A549 (cell line): ENCODE measurements around the gene DLGAP1. TPM values are rescaled to one million over a fixed set of nuclear protein-coding genes. Genes with fewer than 3 reads are reported as not detected.

Source experiments
- ATAC-seq, 2 experiments: fragments of 200-7000 bp in 1 of 2; fragments of >200 bp in 1 of 2; cut with Nextera tagmentation in 1 of 2; cut with Tn5 transposase in 1 of 2; 3 replicates each; pipeline versions ENCODE4 v1.8.0 to v1.9.1; 2018 to 2020; ENCODE audit warnings: mild to moderate bottlenecking in 1 of 2, moderate library complexity in 1 of 2
- CTCF ChIA-PET: fragments of 300-600 bp; sonication (Branson Sonifier 250); formaldehyde crosslinking; extraction: SDS; loops from one replicate; lab custom pipeline; 2021; ENCODE audit warnings: antibody characterized with exemption, inconsistent platforms; lab: Yijun Ruan, JAX
- POLR2A ChIA-PET: fragments of 350-600 bp; formaldehyde crosslinking; extraction: SDS; loops from one replicate; lab custom pipeline; 2021; ENCODE audit warnings: antibody characterized with exemption, inconsistent platforms; lab: Yijun Ruan, JAX
- DNase-seq, 2 experiments: peaks; one replicate each; pipeline versions ENCODE4 v3.0.0 to v3.0.0-alpha.2; 2011 to 2016; ENCODE audit warnings: low read depth in 1 of 2, low spot score in 1 of 2
- FAIRE-seq: peaks from 2 replicates; lab custom pipeline; 2011; peaks lifted over from hg19 to GRCh38; lab: Jason Lieb, UNC
- H3K27ac ChIP-seq, 2 experiments: fragments of >200 bp; sonication (Bioruptor Twin); formaldehyde crosslinking; 3 replicates each; pipeline ENCODE4 v1.5.1; 2016 to 2017
- H3K4me1 ChIP-seq: fragments of >200 bp; sonication (Bioruptor Twin); formaldehyde crosslinking; 3 replicates; pipeline ENCODE4 v1.6.1; 2016
- H3K4me2 ChIP-seq: fragments of >200 bp; sonication (Bioruptor Twin); formaldehyde crosslinking; 3 replicates; pipeline ENCODE4 v1.6.1; 2016
- H3K4me3 ChIP-seq: fragments of >200 bp; sonication (Bioruptor Twin); formaldehyde crosslinking; 3 replicates; pipeline ENCODE4 v1.5.1; 2016
- H3K9me3 ChIP-seq: fragments of >200 bp; sonication (Bioruptor Twin); formaldehyde crosslinking; 3 replicates; pipeline ENCODE4 v1.6.1; 2016
- ATOH8 ChIP-seq: fragments of 250-450 bp; sonication (Bioruptor Pico); IDR thresholded peaks from 2 replicates; pipeline ENCODE4 v1.5.0; 2020; ENCODE audit warnings: low read depth, mild to moderate bottlenecking, moderate library complexity
- BHLHE40 ChIP-seq: IDR thresholded peaks from 2 replicates; pipeline ENCODE4 v1.6.1; 2012; ENCODE audit warnings: low read depth, low read length, inconsistent platforms
- CBX2 ChIP-seq: fragments of 200-600 bp; sonication (generic); IDR thresholded peaks from 2 replicates; pipeline ENCODE4 v1.6.1; 2016; ENCODE audit warnings: low read depth, mild to moderate bottlenecking, borderline replicate concordance
- E2F6 ChIP-seq: IDR thresholded peaks from 2 replicates; pipeline ENCODE4 v1.6.1; 2012; ENCODE audit warnings: low read depth, borderline replicate concordance
- EHF ChIP-seq: fragments of 250-450 bp; sonication (Bioruptor Pico); IDR thresholded peaks from 2 replicates; pipeline ENCODE4 v1.5.0; 2020; ENCODE audit warnings: mild to moderate bottlenecking
- EP300 ChIP-seq, 2 experiments: fragments of >200 bp; sonication (Bioruptor Twin); formaldehyde crosslinking; IDR thresholded peaks; 2 replicates in 1 of 2; 3 replicates in 1 of 2; pipeline ENCODE4 v1.6.1; 2016 to 2017
- ESRRA ChIP-seq: fragments of 150-350 bp; IDR thresholded peaks from 2 replicates; pipeline ENCODE4 v1.6.1; 2014; ENCODE audit warnings: mild to moderate bottlenecking, low read length, borderline replicate concordance
- FOXS1 ChIP-seq: fragments of 250-450 bp; sonication (Bioruptor Pico); IDR thresholded peaks from 2 replicates; pipeline ENCODE4 v1.5.0; 2020; ENCODE audit warnings: mild to moderate bottlenecking, moderate library complexity
- HOXA7 ChIP-seq: fragments of 250-450 bp; sonication (Bioruptor Pico); IDR thresholded peaks from 2 replicates; pipeline ENCODE4 v1.5.0; 2020; ENCODE audit warnings: mild to moderate bottlenecking, moderate library complexity
- HOXB13 ChIP-seq: fragments of 250-450 bp; sonication (Bioruptor Pico); IDR thresholded peaks from 2 replicates; pipeline ENCODE4 v1.5.0; 2020; ENCODE audit warnings: low read depth, mild to moderate bottlenecking, moderate library complexity
- KDM5A ChIP-seq: fragments of 200-600 bp; sonication (generic); IDR thresholded peaks from 2 replicates; pipeline ENCODE4 v1.6.1; 2016; ENCODE audit warnings: antibody characterized with exemption, mild to moderate bottlenecking
- MYC ChIP-seq: IDR thresholded peaks from 2 replicates; pipeline ENCODE4 v1.6.1; 2012; ENCODE audit warnings: mild to moderate bottlenecking, inconsistent platforms, low read length, improper control_type of control experiment, borderline replicate concordance
- NFE2L2 ChIP-seq: fragments of 150-350 bp; conservative IDR thresholded peaks from 2 replicates; pipeline ENCODE4 v1.6.1; 2014; ENCODE audit warnings: low read length
- NPAS2 ChIP-seq: fragments of 250-450 bp; sonication (Bioruptor Pico); IDR thresholded peaks from 2 replicates; pipeline ENCODE4 v1.8.0; 2022; ENCODE audit warnings: mild to moderate bottlenecking, moderate library complexity, borderline replicate concordance
- PHF8 ChIP-seq: fragments of 200-600 bp; sonication (generic); IDR thresholded peaks from 2 replicates; pipeline ENCODE4 v1.6.1; 2016; ENCODE audit warnings: low read depth, mild to moderate bottlenecking, antibody characterized with exemption, moderate library complexity, borderline replicate concordance
- RAD21 ChIP-seq, 2 experiments: fragments of >200 bp in 1 of 2; sonication (Bioruptor Twin) in 1 of 2; formaldehyde crosslinking in 1 of 2; IDR thresholded peaks in 1 of 2; conservative IDR thresholded peaks in 1 of 2; 2 replicates in 1 of 2; 3 replicates in 1 of 2; pipeline ENCODE4 v1.6.1; 2012 to 2018; ENCODE audit warnings: inconsistent platforms in 1 of 2
- RARB ChIP-seq: fragments of 250-450 bp; sonication (Bioruptor Pico); IDR thresholded peaks from 2 replicates; pipeline ENCODE4 v1.8.0; 2021; ENCODE audit warnings: mild to moderate bottlenecking, moderate library complexity
- RNF2 ChIP-seq: fragments of 200-600 bp; sonication (generic); IDR thresholded peaks from 2 replicates; pipeline ENCODE4 v1.6.1; 2016; ENCODE audit warnings: low read depth, mild to moderate bottlenecking, antibody characterized with exemption, moderate library complexity, borderline replicate concordance
- SMC3 ChIP-seq: fragments of >200 bp; sonication (Bioruptor Twin); formaldehyde crosslinking; IDR thresholded peaks from 3 replicates; pipeline ENCODE4 v1.6.1; 2018; ENCODE audit warnings: inconsistent platforms
- SREBF2 ChIP-seq: fragments of 450-650 bp; IDR thresholded peaks from 2 replicates; pipeline ENCODE4 v1.6.1; 2014; ENCODE audit warnings: mild to moderate bottlenecking, moderate library complexity
- ZC3H11A ChIP-seq: fragments of 450-650 bp; IDR thresholded peaks from 2 replicates; pipeline ENCODE4 v1.6.1; 2014; ENCODE audit warnings: antibody characterized with exemption, mild to moderate bottlenecking
- ZFP36 ChIP-seq: fragments of 450-650 bp; IDR thresholded peaks from 2 replicates; pipeline ENCODE4 v1.6.1; 2014; ENCODE audit warnings: borderline replicate concordance; ENCODE audit not compliant: partially characterized antibody
- WGBS: methylation state at CpG from one replicate; pipeline ENCODE4 v1.1.6; 2017; ENCODE audit errors: missing lambda C conversion rate; 5-methylcytosine and 5-hydroxymethylcytosine counted together
- polyA plus RNA-seq, 4 experiments: library from polyadenylated mRNA; depleted of rRNA in 3 of 4; stranded (reverse); fragments of >200 nt; fragmentation: RNase III in 1 of 4; extraction: RNeasy Plus Mini Kit Qiagen cat#74134 plus additional on column Dnase treatment in 1 of 4; gene quantifications; 2 replicates in 3 of 4; 3 replicates in 1 of 4; pipeline ENCODE4 v1.2.3, GENCODE V29; 2011 to 2017
- TF ChIP-seq, protein P1 (sequence below): fragments of 450-650 bp; IDR thresholded peaks from 2 replicates; pipeline ENCODE4 v1.6.1; 2014; ENCODE audit warnings: antibody characterized with exemption
- TF ChIP-seq, protein P2 (sequence below): fragments of >200 bp; sonication (Bioruptor Twin); formaldehyde crosslinking; IDR thresholded peaks from 3 replicates; pipeline ENCODE4 v1.6.1; 2016
- TF ChIP-seq, protein P3 (sequence below): IDR thresholded peaks from 2 replicates; pipeline ENCODE4 v1.6.1; 2012
- TF ChIP-seq, protein P4 (sequence below): IDR thresholded peaks from 2 replicates; pipeline ENCODE4 v1.6.1; 2012
- TF ChIP-seq, protein P5 (sequence below): fragments of 150-350 bp; IDR thresholded peaks from 2 replicates; pipeline ENCODE4 v1.6.1; 2014; ENCODE audit warnings: low read depth, mild to moderate bottlenecking, low read length

Gene DLGAP1
- polyA plus RNA-seq, 2 of the 4 experiments (the other 2 are of a cell fraction): 0.04 to 0.12 TPM

GRCh38 chr18:4267641-4268040 is 187.5 kb downstream of the DLGAP1 start:
- no peaks in the 10 kb centered on the region for H3K9me3 ChIP-seq
- no peak overlapping the region for H3K27ac ChIP-seq
- DNase-seq: no peak
- no peak for ATAC-seq
- POLR2A ChIA-PET: no interaction called here
- CTCF ChIA-PET: no interaction called here
- WGBS: 3% methylated on average over 5 of the region's 5 CpGs
- no peak for TF ChIP-seq CBX2
- TF ChIP-seq, protein P1, sequence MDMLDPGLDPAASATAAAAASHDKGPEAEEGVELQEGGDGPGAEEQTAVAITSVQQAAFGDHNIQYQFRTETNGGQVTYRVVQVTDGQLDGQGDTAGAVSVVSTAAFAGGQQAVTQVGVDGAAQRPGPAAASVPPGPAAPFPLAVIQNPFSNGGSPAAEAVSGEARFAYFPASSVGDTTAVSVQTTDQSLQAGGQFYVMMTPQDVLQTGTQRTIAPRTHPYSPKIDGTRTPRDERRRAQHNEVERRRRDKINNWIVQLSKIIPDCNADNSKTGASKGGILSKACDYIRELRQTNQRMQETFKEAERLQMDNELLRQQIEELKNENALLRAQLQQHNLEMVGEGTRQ: no peak
- TF ChIP-seq NFE2L2: no peak
- no peak for TF ChIP-seq ZFP36
- TF ChIP-seq E2F6: no peak
- no peak for TF ChIP-seq RNF2
- TF ChIP-seq, protein P2, sequence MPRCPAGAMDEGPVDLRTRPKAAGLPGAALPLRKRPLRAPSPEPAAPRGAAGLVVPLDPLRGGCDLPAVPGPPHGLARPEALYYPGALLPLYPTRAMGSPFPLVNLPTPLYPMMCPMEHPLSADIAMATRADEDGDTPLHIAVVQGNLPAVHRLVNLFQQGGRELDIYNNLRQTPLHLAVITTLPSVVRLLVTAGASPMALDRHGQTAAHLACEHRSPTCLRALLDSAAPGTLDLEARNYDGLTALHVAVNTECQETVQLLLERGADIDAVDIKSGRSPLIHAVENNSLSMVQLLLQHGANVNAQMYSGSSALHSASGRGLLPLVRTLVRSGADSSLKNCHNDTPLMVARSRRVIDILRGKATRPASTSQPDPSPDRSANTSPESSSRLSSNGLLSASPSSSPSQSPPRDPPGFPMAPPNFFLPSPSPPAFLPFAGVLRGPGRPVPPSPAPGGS: no peak
- no peak for TF ChIP-seq SMC3
- TF ChIP-seq HOXB13: no peak
- TF ChIP-seq ESRRA: no peak
- TF ChIP-seq, protein P3, sequence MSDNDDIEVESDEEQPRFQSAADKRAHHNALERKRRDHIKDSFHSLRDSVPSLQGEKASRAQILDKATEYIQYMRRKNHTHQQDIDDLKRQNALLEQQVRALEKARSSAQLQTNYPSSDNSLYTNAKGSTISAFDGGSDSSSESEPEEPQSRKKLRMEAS: no peak
- no peak for TF ChIP-seq NPAS2 (CRISPR knock-in tag)
- no peak for TF ChIP-seq PHF8
- TF ChIP-seq, protein P4, sequence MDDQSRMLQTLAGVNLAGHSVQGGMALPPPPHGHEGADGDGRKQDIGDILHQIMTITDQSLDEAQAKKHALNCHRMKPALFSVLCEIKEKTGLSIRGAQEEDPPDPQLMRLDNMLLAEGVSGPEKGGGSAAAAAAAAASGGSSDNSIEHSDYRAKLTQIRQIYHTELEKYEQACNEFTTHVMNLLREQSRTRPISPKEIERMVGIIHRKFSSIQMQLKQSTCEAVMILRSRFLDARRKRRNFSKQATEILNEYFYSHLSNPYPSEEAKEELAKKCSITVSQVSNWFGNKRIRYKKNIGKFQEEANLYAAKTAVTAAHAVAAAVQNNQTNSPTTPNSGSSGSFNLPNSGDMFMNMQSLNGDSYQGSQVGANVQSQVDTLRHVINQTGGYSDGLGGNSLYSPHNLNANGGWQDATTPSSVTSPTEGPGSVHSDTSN: no peak
- TF ChIP-seq KDM5A: no peak
- TF ChIP-seq RARB: no peak
- TF ChIP-seq HOXA7 (CRISPR knock-in tag): no peak
- no peak for TF ChIP-seq BHLHE40
- no peak overlapping the region for H3K4me3 ChIP-seq
- no peaks in the 10 kb centered on the region for H3K4me1 ChIP-seq
- FAIRE-seq: no peak
- no peak overlapping the region for H3K4me2 ChIP-seq

GRCh38 chr18:4264347-4264791 is 190.7 kb downstream of the DLGAP1 start:
- FAIRE-seq (no peak), ATAC-seq (no peak), DNase-seq (no peak)
- Histone ChIP-seq H3K4me1 (no peaks in the 10 kb centered on the region), H3K4me3 (no peak overlapping the region), H3K27ac (no peak overlapping the region), H3K9me3 (no peaks in the 10 kb centered on the region), H3K4me2 (no peak overlapping the region)
- 2% methylated on average over 4 of the region's 4 CpGs for WGBS
- ChIA-PET POLR2A (no interaction called here), CTCF (no interaction called here)
- TF ChIP-seq NPAS2 (CRISPR knock-in tag): no peak
- no peak for TF ChIP-seq FOXS1 (CRISPR knock-in tag)
- no peak for TF ChIP-seq RAD21 (conservative IDR thresholded peaks at IDR 0.05 in 1 of 2, IDR thresholded peaks at IDR 0.05 in 1 of 2)
- TF ChIP-seq MYC: no peak
- TF ChIP-seq ATOH8 (CRISPR knock-in tag): no peak
- TF ChIP-seq, protein P4: no peak
- TF ChIP-seq EHF: no peak
- TF ChIP-seq ESRRA: no peak
- TF ChIP-seq EP300 (IDR thresholded peaks at IDR 0.05): no peak
- TF ChIP-seq SREBF2: no peak
- TF ChIP-seq ZC3H11A: no peak
- TF ChIP-seq, protein P5, sequence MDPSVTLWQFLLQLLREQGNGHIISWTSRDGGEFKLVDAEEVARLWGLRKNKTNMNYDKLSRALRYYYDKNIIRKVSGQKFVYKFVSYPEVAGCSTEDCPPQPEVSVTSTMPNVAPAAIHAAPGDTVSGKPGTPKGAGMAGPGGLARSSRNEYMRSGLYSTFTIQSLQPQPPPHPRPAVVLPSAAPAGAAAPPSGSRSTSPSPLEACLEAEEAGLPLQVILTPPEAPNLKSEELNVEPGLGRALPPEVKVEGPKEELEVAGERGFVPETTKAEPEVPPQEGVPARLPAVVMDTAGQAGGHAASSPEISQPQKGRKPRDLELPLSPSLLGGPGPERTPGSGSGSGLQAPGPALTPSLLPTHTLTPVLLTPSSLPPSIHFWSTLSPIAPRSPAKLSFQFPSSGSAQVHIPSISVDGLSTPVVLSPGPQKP: no peak
- no peak for TF ChIP-seq CBX2
- no peak for TF ChIP-seq ZFP36
